ENCODE results near the gene SERPINB13. TPM values are rescaled to one million over a fixed set of nuclear protein-coding genes. Genes with fewer than 3 reads are reported as not detected.

SERPINB13 gene
- total and polyA plus RNA-seq, 9 of the 15 experiments (the other 6 are each of a cell fraction or from before 2014, with no cell fraction given): not detected

- TF ChIP-seq ZNF699 (CRISPR knock-in tag; IDR thresholded peaks at IDR 0.05; ENCODE audit: insufficient replicate concordance): no peak
Observed at GRCh38 chr18:63619661-63620060, 32.5 kb downstream of the SERPINB13 start (continued).

- BruUV-seq (replicated peaks): no TSS peak
- H3K9me1 ChIP-seq (ENCODE audit: control insufficient read depth, insufficient read depth, low read length): no peaks in the 10 kb centered on the region
Observed at GRCh38 chr18:63624863-63625262, 37.7 kb downstream of the SERPINB13 start.

More at GRCh38 chr18:63624863-63625262, 37.7 kb downstream of the SERPINB13 start:
- in situ Hi-C loops (cut with MboI): no loop called here
- intact Hi-C loops (cut with micrococcal nuclease): no loop called here
- Histone ChIP-seq H3K9ac (ENCODE audit: insufficient read depth in 1 of 2, low read depth in 2 of 2, low read length in 2 of 2) (no peak overlapping the region), H3K9me3 (replicated peaks; ENCODE audit: control insufficient read depth, insufficient read depth, low read depth, low read length) (no peaks in the 10 kb centered on the region; the same call in 1 of the 2 replicates), H3K4me2 (ENCODE audit: insufficient read depth, low read length) (no peak overlapping the region), H2AFZ (ENCODE audit: low read depth, low read length) (no peak overlapping the region), H3K27ac (ENCODE audit: extremely low read depth, low read depth, low read length) (no peak overlapping the region), H3K27me3 (ENCODE audit: control insufficient read depth in 2 of 2, insufficient read depth in 2 of 2, low read length in 2 of 2) (no peaks in the 10 kb centered on the region), H3K79me2 (ENCODE audit: control insufficient read depth, insufficient read depth, low read length) (no peaks in the 10 kb centered on the region), H3K4me3 (no peak overlapping the region), H3K36me3 (ENCODE audit: control insufficient read depth, insufficient read depth, low read length) (no peaks in the 10 kb centered on the region), H4K20me1 (replicated peaks; ENCODE audit: control insufficient read depth, insufficient read depth, low read length) (no peaks in the 10 kb centered on the region), H3K4me1 (replicated peaks in 1 of 2; ENCODE audit: control insufficient read depth in 2 of 2, insufficient read depth in 2 of 2, low read length in 2 of 2) (no peaks in the 10 kb centered on the region)
- ATAC-seq: no peak
- 0% methylated on average over 3 of the region's 3 CpGs for WGBS (ENCODE audit: insufficient coverage, low coverage, missing lambda C conversion rate)
- no peak for FAIRE-seq
- TF ChIP-seq ZNF551 (CRISPR knock-in tag; IDR thresholded peaks at IDR 0.05) (no peak), HDAC6 (IDR thresholded peaks at IDR 0.05; ENCODE audit: low read depth, low read length) (no peak), ZNF668 (CRISPR knock-in tag; IDR thresholded peaks at IDR 0.05) (no peak), GATA2 (CRISPR knock-in tag; IDR thresholded peaks at IDR 0.05) (no peak), ZNF121 (CRISPR knock-in tag; conservative IDR thresholded peaks at IDR 0.05) (no peak), RFX1 (IDR thresholded peaks at IDR 0.05) (no peak), NKRF (IDR thresholded peaks at IDR 0.05; ENCODE audit: borderline replicate concordance) (no peak), CBX8 (IDR thresholded peaks at IDR 0.05; ENCODE audit: borderline replicate concordance, extremely low read depth, low read depth, low read length, poor library complexity, severe bottlenecking) (no peak), ETV1 (tag; conservative IDR thresholded peaks at IDR 0.05; ENCODE audit: low read depth) (no peak), RBFOX2 (IDR thresholded peaks at IDR 0.05; ENCODE audit: low read depth, low read length) (no peak)
- TF ChIP-seq, protein P1, sequence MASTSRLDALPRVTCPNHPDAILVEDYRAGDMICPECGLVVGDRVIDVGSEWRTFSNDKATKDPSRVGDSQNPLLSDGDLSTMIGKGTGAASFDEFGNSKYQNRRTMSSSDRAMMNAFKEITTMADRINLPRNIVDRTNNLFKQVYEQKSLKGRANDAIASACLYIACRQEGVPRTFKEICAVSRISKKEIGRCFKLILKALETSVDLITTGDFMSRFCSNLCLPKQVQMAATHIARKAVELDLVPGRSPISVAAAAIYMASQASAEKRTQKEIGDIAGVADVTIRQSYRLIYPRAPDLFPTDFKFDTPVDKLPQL (IDR thresholded peaks at IDR 0.05; ENCODE audit: extremely low read depth, insufficient read length): no peak
- POLR2A ChIA-PET: no interaction called here
- no peak for DNase-seq (ENCODE audit: extremely low read depth in 1 of 4, low spot score in 3 of 4)
- CTCF ChIA-PET (ENCODE audit: low intra/inter-chr PET ratio): no interaction called here

Measured in K562 (cell line).